PC-3 (cell line): Measurements from ENCODE around the gene D2HGDH. TPM values are rescaled to one million over a fixed set of nuclear protein-coding genes. Genes with fewer than 3 reads are reported as not detected.

Experiments
- ATAC-seq: fragments of 200-7000 bp; cut with Tn5 transposase; 2 replicates; pipeline ENCODE4 v1.9.1; 2020; ENCODE audit warnings: mild to moderate bottlenecking, moderate library complexity
- BruUV-seq: library from RNA; stranded (reverse); fragments of 400-500 nt; replicated peaks from 2 replicates; lab custom pipeline; 2021; lab: Mats Ljungman, UMichigan
- CTCF ChIA-PET: fragments of 300-600 bp; sonication (Branson Sonifier 250); formaldehyde crosslinking; loops from one replicate; lab custom pipeline; 2022; ENCODE audit warnings: antibody characterized with exemption; lab: Charles Lee
- POLR2A ChIA-PET: fragments of 300-600 bp; sonication (Branson Sonifier 250); formaldehyde crosslinking; loops from one replicate; lab custom pipeline; 2022; ENCODE audit warnings: antibody characterized with exemption; ENCODE audit not compliant: unreplicated experiment; lab: Charles Lee
- DNase-seq: peaks from one replicate; pipeline ENCODE4 v3.0.0-alpha.2; 2015
- H2AFZ ChIP-seq: fragments of 300-600 bp; sonication (generic); 2 replicates; pipeline ENCODE4 v1.6.0; 2016; ENCODE audit warnings: antibody characterized with exemption, low read length
- H3F3A ChIP-seq: fragments of 300-600 bp; sonication (generic); one replicate; pipeline ENCODE4 v1.6.0; 2017; ENCODE audit warnings: antibody characterized with exemption, low read length, control low read depth, mild to moderate bottlenecking; ENCODE audit not compliant: unreplicated experiment
- H3K27ac ChIP-seq: fragments of 300-600 bp; sonication (generic); 2 replicates; pipeline ENCODE4 v1.5.1; 2016; ENCODE audit warnings: mild to moderate bottlenecking, low read length
- H3K27me3 ChIP-seq: fragments of 300-600 bp; sonication (generic); 2 replicates; pipeline ENCODE4 v1.6.1; 2016; ENCODE audit warnings: low read length, mixed read lengths
- H3K36me3 ChIP-seq: fragments of 300-600 bp; sonication (generic); 2 replicates; pipeline ENCODE4 v1.6.1; 2016; ENCODE audit warnings: low read depth, mixed run types, low read length, mixed read lengths
- H3K4me1 ChIP-seq: fragments of 300-600 bp; sonication (generic); 2 replicates; pipeline ENCODE4 v1.5.1; 2016; ENCODE audit warnings: low read length; ENCODE audit not compliant: insufficient read depth
- H3K4me2 ChIP-seq: fragments of 300-600 bp; sonication (generic); 2 replicates; pipeline ENCODE4 v1.6.0; 2016; ENCODE audit warnings: low read length
- H3K4me3 ChIP-seq: fragments of 300-600 bp; sonication (generic); 2 replicates; pipeline ENCODE4 v1.5.1; 2016; ENCODE audit warnings: mild to moderate bottlenecking, low read length, mixed read lengths
- H3K79me2 ChIP-seq: fragments of 300-600 bp; sonication (generic); 2 replicates; pipeline ENCODE4 v1.6.1; 2017; ENCODE audit warnings: low read length, mixed read lengths
- H3K9ac ChIP-seq: fragments of 300-600 bp; sonication (generic); 2 replicates; pipeline ENCODE4 v1.6.0; 2016; ENCODE audit warnings: mild to moderate bottlenecking, low read length
- H3K9me2 ChIP-seq: fragments of 300-600 bp; sonication (generic); replicated peaks from 2 replicates; pipeline ENCODE4 v1.6.1; 2016; ENCODE audit warnings: mixed run types, low read length, mixed read lengths
- H3K9me3 ChIP-seq: fragments of 300-600 bp; sonication (generic); 2 replicates; pipeline ENCODE4 v1.6.1; 2016; ENCODE audit warnings: low read length, mixed read lengths
- H4K20me1 ChIP-seq: fragments of 300-600 bp; sonication (generic); 2 replicates; pipeline ENCODE4 v1.6.1; 2016; ENCODE audit warnings: low read length, mixed read lengths
- EZH2 ChIP-seq: fragments of 300-600 bp; sonication (generic); IDR thresholded peaks from one replicate; pipeline ENCODE4 v1.6.1; 2017; ENCODE audit warnings: antibody characterized with exemption, mild to moderate bottlenecking, low read length; ENCODE audit not compliant: unreplicated experiment
- EZH2phosphoT487 ChIP-seq: fragments of 300-600 bp; sonication (generic); IDR thresholded peaks from 2 replicates; pipeline ENCODE4 v1.6.1; 2018; ENCODE audit warnings: mild to moderate bottlenecking, antibody characterized with exemption, low read length, borderline replicate concordance
- intact Hi-C: fragments of 100-400 bp; cut with micrococcal nuclease; formaldehyde crosslinking; loops from 2 replicates; pipeline ENCODE4 v1.9.0; 2023
- total RNA-seq: library from RNA; depleted of rRNA; stranded (reverse); fragments of >200 nt; gene quantifications from 2 replicates; pipeline ENCODE4 v1.2.3, GENCODE V29; 2014
- TF ChIP-seq, protein P1 (sequence below): fragments of 300-600 bp; sonication (generic); conservative IDR thresholded peaks from 2 replicates; pipeline ENCODE4 v1.5.1; 2017; ENCODE audit warnings: antibody characterized with exemption, low read depth, mild to moderate bottlenecking, low read length

The D2HGDH gene
- total RNA-seq, 1 experiment from 2014 or later, result 28.5 TPM

DNA sequence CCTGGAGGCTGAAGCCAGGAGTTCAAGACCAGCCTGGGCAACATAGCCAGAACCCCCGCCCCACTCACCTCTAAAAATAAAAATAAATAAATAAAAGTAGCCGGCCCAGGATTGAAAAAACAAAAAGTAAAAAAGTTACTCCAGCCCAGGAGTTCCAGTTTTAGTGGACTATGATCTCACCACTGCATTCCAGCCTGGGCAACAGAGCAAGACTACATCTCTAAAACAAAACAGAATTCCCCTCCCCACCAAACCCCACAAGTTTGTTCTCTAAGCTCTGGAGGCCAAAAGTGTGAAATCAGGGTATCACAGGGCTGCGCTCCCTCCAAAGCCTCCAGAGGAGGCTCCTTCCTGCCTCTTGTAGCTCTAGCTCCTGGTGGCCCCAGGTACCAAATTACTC, 1.7 kb downstream of the D2HGDH start:
- Histone ChIP-seq H3K9me3 (no peaks in the 10 kb centered on the region), H3K27me3 (no peaks in the 10 kb centered on the region), H3F3A (peaks cover 3% of the 10 kb centered on the region), H3K4me3 (no peak overlapping the region), H3K27ac (no peak overlapping the region), H3K9me2 (no peaks in the 10 kb centered on the region), H3K79me2 (no peaks in the 10 kb centered on the region), H4K20me1 (peaks cover 16% of the 10 kb centered on the region; the same call in 1 of the 2 replicates), H3K4me1 (peaks cover 33% of the 10 kb centered on the region), H3K4me2 (peak overlapping the region; percentile 99; the same call in 1 of the 2 replicates), H3K36me3 (no peaks in the 10 kb centered on the region), H3K9ac (no peak overlapping the region), H2AFZ (no peak overlapping the region)
- TF ChIP-seq, protein P1, sequence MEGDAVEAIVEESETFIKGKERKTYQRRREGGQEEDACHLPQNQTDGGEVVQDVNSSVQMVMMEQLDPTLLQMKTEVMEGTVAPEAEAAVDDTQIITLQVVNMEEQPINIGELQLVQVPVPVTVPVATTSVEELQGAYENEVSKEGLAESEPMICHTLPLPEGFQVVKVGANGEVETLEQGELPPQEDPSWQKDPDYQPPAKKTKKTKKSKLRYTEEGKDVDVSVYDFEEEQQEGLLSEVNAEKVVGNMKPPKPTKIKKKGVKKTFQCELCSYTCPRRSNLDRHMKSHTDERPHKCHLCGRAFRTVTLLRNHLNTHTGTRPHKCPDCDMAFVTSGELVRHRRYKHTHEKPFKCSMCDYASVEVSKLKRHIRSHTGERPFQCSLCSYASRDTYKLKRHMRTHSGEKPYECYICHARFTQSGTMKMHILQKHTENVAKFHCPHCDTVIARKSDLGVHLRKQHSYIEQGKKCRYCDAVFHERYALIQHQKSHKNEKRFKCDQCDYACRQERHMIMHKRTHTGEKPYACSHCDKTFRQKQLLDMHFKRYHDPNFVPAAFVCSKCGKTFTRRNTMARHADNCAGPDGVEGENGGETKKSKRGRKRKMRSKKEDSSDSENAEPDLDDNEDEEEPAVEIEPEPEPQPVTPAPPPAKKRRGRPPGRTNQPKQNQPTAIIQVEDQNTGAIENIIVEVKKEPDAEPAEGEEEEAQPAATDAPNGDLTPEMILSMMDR, result no peak
- no peak for TF ChIP-seq EZH2phosphoT487
- no peak for TF ChIP-seq EZH2
- TSS peak; percentile 30 for BruUV-seq
- ChIA-PET CTCF (no interaction called here), POLR2A (no interaction called here)
- no peak for DNase-seq
- ATAC-seq, result no peak
- intact Hi-C loops, result loop anchor here (10.0 kb wide), 1 partner anchor 129 kb away; the partner anchor contains the start of gene RTP5

DNA sequence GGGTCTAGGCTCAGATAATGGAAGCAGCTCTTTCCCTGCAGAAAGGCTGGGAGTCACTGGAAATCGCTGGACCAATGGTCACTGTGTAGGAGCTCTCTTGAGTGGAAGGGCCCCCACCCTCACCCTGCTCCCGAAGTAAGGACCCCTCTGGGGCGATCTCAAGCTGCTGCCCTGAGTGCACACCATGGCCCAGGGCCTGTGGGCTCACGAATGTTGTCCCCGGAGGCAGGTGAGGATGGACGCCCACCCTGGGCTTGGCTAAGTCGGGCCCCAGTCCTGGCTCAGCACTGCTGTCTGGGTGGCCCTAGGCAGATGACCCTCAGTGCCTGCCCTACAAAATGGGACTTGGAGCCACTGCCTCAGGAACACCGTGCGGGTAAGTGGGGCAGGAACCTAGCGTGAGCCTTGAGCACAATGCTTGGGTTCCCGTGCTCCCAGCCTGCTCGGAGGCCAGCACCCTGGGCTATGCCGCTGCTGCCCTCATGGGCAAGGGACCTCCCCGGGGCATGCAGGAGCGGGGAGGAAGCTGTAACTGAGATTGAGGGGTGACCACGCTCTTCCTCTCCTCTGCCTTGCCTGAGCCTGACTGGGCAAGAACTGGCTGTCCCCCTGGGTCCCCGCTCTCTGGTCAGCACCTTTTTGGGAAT, 3.7 kb downstream of the D2HGDH start:
- H3K9me3 ChIP-seq, result no peaks in the 10 kb centered on the region
- CTCF ChIA-PET, result no interaction called here
- no peak overlapping the region for H3K9ac ChIP-seq
- no peaks in the 10 kb centered on the region for H3K27me3 ChIP-seq
- H3K9me2 ChIP-seq, result no peaks in the 10 kb centered on the region
- H4K20me1 ChIP-seq, result peaks cover 16% of the 10 kb centered on the region; the same call in 1 of the 2 replicates
- DNase-seq, result no peak
- H3K4me3 ChIP-seq, result no peak overlapping the region
- peaks cover 30% of the 10 kb centered on the region for H3K4me1 ChIP-seq
- H2AFZ ChIP-seq, result no peak overlapping the region
- H3K27ac ChIP-seq, result no peak overlapping the region
- no peaks in the 10 kb centered on the region for H3K36me3 ChIP-seq
- H3F3A ChIP-seq, result peaks cover 3% of the 10 kb centered on the region
- intact Hi-C loops, result loop anchor here (10.0 kb wide), 1 partner anchor 127 kb away; the partner anchor contains the start of gene RTP5
- ATAC-seq, result no peak
- 0 out of 2 replicates have a peak, but pooled peaks cover 2% of the 10 kb centered on the region for H3K79me2 ChIP-seq
- no peak overlapping the region for H3K4me2 ChIP-seq
- POLR2A ChIA-PET, result no interaction called here
- TF ChIP-seq, protein P1, result no peak
- TF ChIP-seq EZH2 (no peak), EZH2phosphoT487 (no peak)
- no TSS peak for BruUV-seq

DNA sequence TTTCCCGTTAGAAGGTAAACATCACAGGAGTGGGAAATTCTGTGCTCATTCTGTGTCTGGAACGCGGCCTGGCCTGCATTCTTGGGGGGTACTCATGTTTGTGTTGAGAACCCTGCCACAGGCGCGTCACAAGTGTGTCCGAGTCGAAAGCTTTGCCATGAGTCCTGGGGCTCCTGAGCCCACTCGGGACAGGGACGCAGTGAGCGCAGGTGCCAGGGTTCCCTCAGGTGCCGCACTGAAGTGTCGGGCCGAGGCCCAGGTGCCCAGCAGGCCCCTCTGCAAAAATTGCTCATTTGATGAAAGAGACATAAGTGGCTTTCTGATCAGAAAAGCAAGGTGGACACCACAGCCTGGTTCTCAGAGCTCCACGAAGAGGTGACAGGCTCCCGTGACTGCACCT, 4.7 kb downstream of the D2HGDH start:
- 0 out of 2 replicates have a peak, but pooled peaks cover 2% of the 10 kb centered on the region for H3K79me2 ChIP-seq
- peaks cover 20% of the 10 kb centered on the region for H3K4me1 ChIP-seq
- ChIA-PET POLR2A (no interaction called here), CTCF (no interaction called here)
- H3K9ac ChIP-seq, result no peak overlapping the region
- no peaks in the 10 kb centered on the region for H3K36me3 ChIP-seq
- H2AFZ ChIP-seq, result no peak overlapping the region
- H4K20me1 ChIP-seq, result peaks cover 16% of the 10 kb centered on the region; the same call in 1 of the 2 replicates
- H3K4me3 ChIP-seq, result no peak overlapping the region
- no peaks in the 10 kb centered on the region for H3F3A ChIP-seq
- DNase-seq, result no peak
- intact Hi-C loops, result loop anchor here (10.0 kb wide), 1 partner anchor 126 kb away; the partner anchor contains the start of gene RTP5
- no peak overlapping the region for H3K27ac ChIP-seq
- TF ChIP-seq EZH2phosphoT487 (no peak), EZH2 (no peak)
- TF ChIP-seq, protein P1, result no peak
- no peaks in the 10 kb centered on the region for H3K9me3 ChIP-seq
- no TSS peak for BruUV-seq
- ATAC-seq, result no peak
- no peaks in the 10 kb centered on the region for H3K27me3 ChIP-seq
- H3K4me2 ChIP-seq, result no peak overlapping the region
- no peaks in the 10 kb centered on the region for H3K9me2 ChIP-seq
